Adrenal gland (tissue), 5 donors: ENCODE measurements around the gene TMEM145.

Experiments
- CTCF ChIP-seq, 6 experiments: fragments of 450-650 bp in 4 of 6; fragments of 200-600 bp in 2 of 6; sonication (generic) in 1 of 6; IDR thresholded peaks; 1 replicate in 5 of 6; 2 replicates in 1 of 6; pipeline versions ENCODE4 v1.5.1 to v1.8.0; 2016 to 2021; ENCODE audit warnings: antibody characterized with exemption in 6 of 6, mild to moderate bottlenecking in 2 of 6, moderate library complexity in 1 of 6
- POLR2A ChIP-seq, 2 donors: fragments of 450-650 bp; IDR thresholded peaks; one replicate each; pipeline ENCODE4 v1.6.1; 2017; ENCODE audit warnings: antibody characterized with exemption in 2 of 2, mild to moderate bottlenecking in 2 of 2, moderate library complexity in 1 of 2
- donor health status: DM: no; HTN: no; CAD: no.

- TF ChIP-seq POLR2A (IDR thresholded peaks at IDR 0.05): no peak
- no peak for TF ChIP-seq CTCF (IDR thresholded peaks at IDR 0.05)
These were observed 19.9 kb downstream of the TMEM145 start for GRCh38 chr19:42333018-42333417.
